ENCODE data around the gene AHCYL1. TPM values are rescaled to one million over a fixed set of nuclear protein-coding genes. Genes with fewer than 3 reads are reported as not detected.

The AHCYL1 gene
- total and polyA plus RNA-seq, 4 donors, result 24.9 to 40.7 (median 30.3) TPM

- Histone ChIP-seq H3K9me3 (ENCODE audit: control insufficient read depth in 4 of 4, low read length in 3 of 4) (no peaks in the 10 kb centered on the region), H3K27ac (ENCODE audit: low read depth in 1 of 2, low read length in 2 of 2) (peak overlapping the region; percentile 76 to 78), H3K36me3 (ENCODE audit: control insufficient read depth in 4 of 4, insufficient read depth in 3 of 4, low read depth in 1 of 4, low read length in 3 of 4) (peaks cover 0 to 12% (median 11%) of the 10 kb centered on the region in 4 donors), H3K4me3 (ENCODE audit: low read depth in 1 of 3, low read length in 3 of 3) (peak overlapping the region; percentile 75 to 97 (median 90)), H3K27me3 (ENCODE audit: control insufficient read depth in 4 of 4, insufficient read depth in 4 of 4, low read length in 3 of 4) (no peaks in the 10 kb centered on the region), H3K9ac (ENCODE audit: low read depth in 1 of 2, low read length in 2 of 2) (peak overlapping the region; percentile 57 to 88), H3K4me1 (ENCODE audit: control insufficient read depth in 4 of 4, insufficient read depth in 4 of 4, low read length in 3 of 4) (peaks cover 5 to 26% (median 17%) of the 10 kb centered on the region in 4 donors)
- WGBS, result 43% methylated on average over 4 of the region's 4 CpGs
- DNase-seq (ENCODE audit: low spot score), result no peak
- TF ChIP-seq YY1 (IDR thresholded peaks at IDR 0.05), result peak; percentile 82
- no peak for TF ChIP-seq HNF4A (conservative IDR thresholded peaks at IDR 0.05)
Measured at GRCh38 chr1:110034040-110034450, 49.5 kb downstream of the AHCYL1 start.

GRCh38 chr1:110034451-110035235, 50.1 kb downstream of the AHCYL1 start, which contains the start of gene STRIP1:
Gene STRIP1 (plus strand): TSS chr1:110034624. CDS start chr1:110034638, 14 bp downstream.
- Histone ChIP-seq H3K4me1 (ENCODE audit: control insufficient read depth in 4 of 4, insufficient read depth in 4 of 4, low read length in 3 of 4) (peaks cover 5 to 26% (median 17%) of the 10 kb centered on the region in 4 donors), H3K36me3 (ENCODE audit: control insufficient read depth in 4 of 4, insufficient read depth in 3 of 4, low read depth in 1 of 4, low read length in 3 of 4) (peaks cover 0 to 17% (median 17%) of the 10 kb centered on the region in 4 donors), H3K9ac (ENCODE audit: low read depth in 1 of 2, low read length in 2 of 2) (peak within 1 kb of the TSS; percentile 65 to 88), H3K9me3 (ENCODE audit: control insufficient read depth in 4 of 4, low read length in 3 of 4) (no peaks in the 10 kb centered on the region), H3K4me3 (ENCODE audit: low read depth in 1 of 3, low read length in 3 of 3) (peak within 1 kb of the TSS; percentile 85 to 97 (median 90)), H3K27ac (ENCODE audit: low read depth in 1 of 2, low read length in 2 of 2) (peak within 1 kb of the TSS; percentile 76 to 78), H3K27me3 (ENCODE audit: control insufficient read depth in 4 of 4, insufficient read depth in 4 of 4, low read length in 3 of 4) (no peaks in the 10 kb centered on the region)
- peak in 1 of 2 donors; percentile 44 for TF ChIP-seq EGR1 (IDR thresholded peaks at IDR 0.05; ENCODE audit: low read depth in 2 of 2)
- TF ChIP-seq ZBTB33 (IDR thresholded peaks at IDR 0.05), result peak; percentile 99
- TF ChIP-seq ATF3 (IDR thresholded peaks at IDR 0.05), result peak; percentile 96
- peak; percentile 43 for TF ChIP-seq MAX (IDR thresholded peaks at IDR 0.05)
- TF ChIP-seq CTCF (IDR thresholded peaks at IDR 0.05; ENCODE audit: low read depth, low read length, missing input control), result no peak
- TF ChIP-seq HNF4A (conservative IDR thresholded peaks at IDR 0.05), result no peak
- peak; percentile 35 to 58 for TF ChIP-seq JUND (IDR thresholded peaks at IDR 0.05)
- TF ChIP-seq GABPA (IDR thresholded peaks at IDR 0.05 in 1 of 2, conservative IDR thresholded peaks at IDR 0.05 in 1 of 2), result peak in 1 of 2 donors; percentile 78
- peak in 1 of 2 donors; percentile 35 for TF ChIP-seq RXRA (IDR thresholded peaks at IDR 0.05)
- no peak for TF ChIP-seq RAD21 (IDR thresholded peaks at IDR 0.05)
- TF ChIP-seq FOXA1 (IDR thresholded peaks at IDR 0.05), result peak; percentile 79
- peak; percentile 29 for TF ChIP-seq REST (IDR thresholded peaks at IDR 0.05)
- no peak for TF ChIP-seq HNF4G (IDR thresholded peaks at IDR 0.05)
- no peak for TF ChIP-seq TAF1 (conservative IDR thresholded peaks at IDR 0.05)
- peak; percentile 82 for TF ChIP-seq SP1 (IDR thresholded peaks at IDR 0.05)
- peak; percentile 84 for TF ChIP-seq FOXA2 (IDR thresholded peaks at IDR 0.05)
- peak; percentile 100 for TF ChIP-seq YY1 (IDR thresholded peaks at IDR 0.05)
- TF ChIP-seq NR2F2 (IDR thresholded peaks at IDR 0.05), result peak; percentile 17
- DNase-seq (ENCODE audit: low spot score), result peak; percentile 90
- under 1% methylated on average over 66 of the region's 66 CpGs for WGBS
